ENCODE data around the gene SLC26A8. TPM values are rescaled to one million over a fixed set of nuclear protein-coding genes. Genes with fewer than 3 reads are reported as not detected.

Gene SLC26A8, protein sequence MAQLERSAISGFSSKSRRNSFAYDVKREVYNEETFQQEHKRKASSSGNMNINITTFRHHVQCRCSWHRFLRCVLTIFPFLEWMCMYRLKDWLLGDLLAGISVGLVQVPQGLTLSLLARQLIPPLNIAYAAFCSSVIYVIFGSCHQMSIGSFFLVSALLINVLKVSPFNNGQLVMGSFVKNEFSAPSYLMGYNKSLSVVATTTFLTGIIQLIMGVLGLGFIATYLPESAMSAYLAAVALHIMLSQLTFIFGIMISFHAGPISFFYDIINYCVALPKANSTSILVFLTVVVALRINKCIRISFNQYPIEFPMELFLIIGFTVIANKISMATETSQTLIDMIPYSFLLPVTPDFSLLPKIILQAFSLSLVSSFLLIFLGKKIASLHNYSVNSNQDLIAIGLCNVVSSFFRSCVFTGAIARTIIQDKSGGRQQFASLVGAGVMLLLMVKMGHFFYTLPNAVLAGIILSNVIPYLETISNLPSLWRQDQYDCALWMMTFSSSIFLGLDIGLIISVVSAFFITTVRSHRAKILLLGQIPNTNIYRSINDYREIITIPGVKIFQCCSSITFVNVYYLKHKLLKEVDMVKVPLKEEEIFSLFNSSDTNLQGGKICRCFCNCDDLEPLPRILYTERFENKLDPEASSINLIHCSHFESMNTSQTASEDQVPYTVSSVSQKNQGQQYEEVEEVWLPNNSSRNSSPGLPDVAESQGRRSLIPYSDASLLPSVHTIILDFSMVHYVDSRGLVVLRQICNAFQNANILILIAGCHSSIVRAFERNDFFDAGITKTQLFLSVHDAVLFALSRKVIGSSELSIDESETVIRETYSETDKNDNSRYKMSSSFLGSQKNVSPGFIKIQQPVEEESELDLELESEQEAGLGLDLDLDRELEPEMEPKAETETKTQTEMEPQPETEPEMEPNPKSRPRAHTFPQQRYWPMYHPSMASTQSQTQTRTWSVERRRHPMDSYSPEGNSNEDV
- total RNA-seq (not detected), polyA plus RNA-seq (ENCODE audit: insufficient read depth in 1 of 8, insufficient read length in 8 of 8, low replicate concordance in 1 of 8) (under 1 TPM in 5 of 8 donors, not detected in 3; 0.08 to 0.38 (median 0.16) TPM)
- long read RNA-seq, donor 1: 0 reads
- long read RNA-seq, donor 2: 0 reads
- long read RNA-seq, donor 3: 0 reads
- long read RNA-seq, donor 4: 0 reads
- long read RNA-seq, donor 5: 0 reads
- long read RNA-seq, donor 6: 0 reads
- long read RNA-seq, donor 7, partial matches to known transcripts: 10 of 16 reads
- long read RNA-seq, donor 7, other reads (novel, unspliced or antisense): 6 of 16 reads
- long read RNA-seq, donor 8: 0 reads
- long read RNA-seq, donor 9: 0 reads
- long read RNA-seq, donor 10: 0 reads
- long read RNA-seq, donor 11: 0 reads

DNA sequence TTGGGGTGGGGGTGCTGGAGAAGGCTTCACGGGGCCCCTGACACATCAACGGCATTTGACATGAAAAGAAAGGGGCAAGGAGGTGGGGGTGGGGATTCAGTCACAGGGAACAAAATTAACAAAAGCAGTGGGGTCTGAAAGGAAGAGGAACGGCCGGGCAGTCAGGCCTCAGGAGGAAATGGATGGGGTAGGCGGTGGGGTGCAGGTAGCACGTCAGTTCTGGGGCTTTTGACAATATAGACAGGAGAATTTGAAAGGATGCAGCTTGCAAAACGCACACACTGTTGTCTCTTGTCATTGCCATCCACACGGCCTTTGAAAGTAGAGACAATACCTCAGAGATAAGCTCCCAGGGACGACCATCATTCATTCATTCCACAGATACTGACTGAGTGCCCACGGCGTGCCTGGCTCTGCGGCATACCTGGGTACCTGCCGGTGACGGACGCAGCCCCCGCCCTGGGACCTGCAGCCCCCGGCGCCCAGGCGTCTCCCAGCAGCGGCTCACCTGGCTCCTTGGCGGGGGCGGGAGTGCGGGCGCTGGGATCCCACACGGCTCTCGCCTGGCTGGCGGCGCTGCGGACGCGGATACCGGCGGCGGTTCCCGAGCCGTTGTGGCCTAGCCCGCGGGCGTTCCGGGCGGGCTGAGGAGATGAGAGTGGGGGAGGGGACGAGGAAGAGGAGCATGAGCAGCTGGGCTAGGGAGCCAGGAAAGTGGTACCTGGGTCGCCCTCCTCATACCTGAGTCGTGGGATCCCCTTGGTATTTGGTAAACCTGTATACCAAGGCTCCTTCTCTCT lies at the start of gene SLC26A8:
SLC26A8 (minus strand) TSS at position 646 of the 800 bp plus-strand sequence. CDS start 4,934 bp downstream, outside the sequence.
- Histone ChIP-seq H3K4me1 (ENCODE audit: control insufficient read depth, insufficient read depth, low read length) (no peaks in the 10 kb centered on the region), H3K9me3 (replicated peaks; ENCODE audit: control insufficient read depth, low read depth, low read length) (no peaks in the 10 kb centered on the region), H3K36me3 (ENCODE audit: control insufficient read depth, insufficient read depth, low read length) (no peaks in the 10 kb centered on the region), H3K27me3 (ENCODE audit: control insufficient read depth, insufficient read depth, low read length) (peaks cover 16% of the 10 kb centered on the region), H3K27ac (ENCODE audit: low read length) (no peak within 1 kb of the TSS), H3K4me3 (ENCODE audit: low read length) (no peak within 1 kb of the TSS)
- no peak for DNase-seq
- WGBS (ENCODE audit: insufficient coverage): 13% methylated on average over 44 of the region's 44 CpGs

DNA sequence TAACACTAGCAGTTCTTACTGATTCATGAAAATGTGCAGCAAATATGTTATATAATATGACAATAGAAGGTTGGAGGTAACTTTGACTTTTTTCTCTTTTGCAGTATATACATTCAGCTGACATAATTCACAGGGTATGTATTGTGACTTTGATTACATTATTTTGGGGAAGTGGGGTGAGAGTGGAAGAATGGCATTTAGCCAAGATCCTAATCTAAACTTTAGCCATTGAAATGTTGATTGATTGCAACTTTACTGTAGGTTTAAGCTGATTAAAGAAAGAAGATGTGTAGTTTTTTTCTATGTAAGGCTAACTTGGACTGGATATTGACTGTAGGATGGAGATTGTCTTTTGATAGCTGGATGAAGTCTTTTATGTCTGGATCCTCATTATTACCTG lies 49.1 kb upstream of the SLC26A8 start:
- no peaks in the 10 kb centered on the region for H3K9me3 ChIP-seq (replicated peaks; ENCODE audit: control insufficient read depth, low read depth, low read length)
- no peaks in the 10 kb centered on the region for H3K4me1 ChIP-seq (ENCODE audit: control insufficient read depth, insufficient read depth, low read length)
- no peak overlapping the region for H3K27ac ChIP-seq (ENCODE audit: low read length)
- peaks cover 6% of the 10 kb centered on the region for H3K36me3 ChIP-seq (ENCODE audit: control insufficient read depth, insufficient read depth, low read length)
- DNase-seq: no peak
- no peak overlapping the region for H3K4me3 ChIP-seq (ENCODE audit: low read length)
- H3K27me3 ChIP-seq (ENCODE audit: control insufficient read depth, insufficient read depth, low read length): no peaks in the 10 kb centered on the region

DNA sequence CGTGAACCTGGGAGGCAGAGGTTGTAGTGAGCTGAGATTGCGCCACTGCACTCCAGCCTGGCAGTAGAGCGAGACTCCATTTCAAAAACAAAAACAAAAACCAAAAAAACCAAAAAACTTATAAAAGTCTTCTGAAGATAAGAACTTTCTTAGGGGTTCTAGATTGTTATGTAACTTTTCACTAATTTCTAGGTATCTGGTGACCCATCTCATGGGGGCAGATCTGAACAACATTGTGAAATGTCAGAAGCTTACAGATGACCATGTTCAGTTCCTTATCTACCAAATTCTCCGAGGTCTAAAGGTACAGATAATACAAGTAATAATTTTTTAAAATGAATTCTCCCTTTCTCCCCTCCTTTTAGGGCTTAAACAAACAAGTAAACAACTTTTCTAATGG lies 48.2 kb upstream of the SLC26A8 start:
- DNase-seq: no peak

DNA sequence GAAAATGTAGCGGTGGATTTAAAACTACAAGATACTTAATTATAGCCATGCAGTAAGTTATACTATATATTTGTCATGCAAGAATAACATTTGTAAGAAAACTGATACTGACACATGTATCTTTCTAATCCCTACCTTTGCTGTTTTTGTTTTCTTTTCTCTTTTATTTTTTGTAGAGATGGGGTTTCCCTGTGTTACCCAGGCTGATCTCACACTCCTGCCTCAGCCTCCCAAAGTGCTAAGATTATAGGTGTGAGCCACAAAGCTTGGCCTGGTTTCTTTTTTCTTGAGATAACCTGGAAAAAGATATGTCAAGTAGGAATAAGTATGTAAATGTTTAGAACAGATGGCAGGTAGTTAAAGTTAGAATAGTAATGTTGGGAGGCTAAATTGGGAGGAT lies 47.3 kb upstream of the SLC26A8 start:
- Histone ChIP-seq H3K4me3 (ENCODE audit: low read length) (no peak overlapping the region), H3K27ac (ENCODE audit: low read length) (no peak overlapping the region), H3K9me3 (replicated peaks; ENCODE audit: control insufficient read depth, low read depth, low read length) (no peaks in the 10 kb centered on the region), H3K4me1 (ENCODE audit: control insufficient read depth, insufficient read depth, low read length) (no peaks in the 10 kb centered on the region), H3K36me3 (ENCODE audit: control insufficient read depth, insufficient read depth, low read length) (no peaks in the 10 kb centered on the region), H3K27me3 (ENCODE audit: control insufficient read depth, insufficient read depth, low read length) (no peaks in the 10 kb centered on the region)
- no CpG with 5 or more reads among the region's 1 CpG for WGBS (ENCODE audit: insufficient coverage)
- DNase-seq: no peak

More for the DNA sequence above, 48.2 kb upstream of the SLC26A8 start:
- no peaks in the 10 kb centered on the region for H3K27me3 ChIP-seq (ENCODE audit: control insufficient read depth, insufficient read depth, low read length)
- H3K9me3 ChIP-seq (replicated peaks; ENCODE audit: control insufficient read depth, low read depth, low read length): no peaks in the 10 kb centered on the region
- H3K36me3 ChIP-seq (ENCODE audit: control insufficient read depth, insufficient read depth, low read length): no peaks in the 10 kb centered on the region
- H3K4me1 ChIP-seq (ENCODE audit: control insufficient read depth, insufficient read depth, low read length): no peaks in the 10 kb centered on the region
- H3K4me3 ChIP-seq (ENCODE audit: low read length): no peak overlapping the region
- no peak overlapping the region for H3K27ac ChIP-seq (ENCODE audit: low read length)
- WGBS (ENCODE audit: insufficient coverage): no CpG with 5 or more reads among the region's 4 CpGs

DNA sequence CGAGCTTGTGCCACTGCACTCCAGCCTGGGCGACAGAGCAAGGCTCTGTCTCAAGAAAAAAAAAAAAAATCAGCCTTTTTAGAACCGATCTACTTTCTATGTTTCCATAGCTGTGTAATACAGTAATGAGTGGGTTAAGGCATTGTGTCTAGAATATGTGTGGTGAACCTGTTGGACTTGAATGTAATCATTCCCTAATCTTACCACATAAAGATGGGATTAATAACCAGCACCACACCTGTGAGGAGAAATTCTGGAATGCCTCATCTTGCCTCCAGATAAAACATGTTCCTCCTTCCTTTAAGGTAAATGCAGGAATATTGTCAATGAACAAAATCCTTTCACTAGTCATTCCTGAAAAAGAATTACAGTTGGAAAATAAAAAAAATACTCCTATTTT lies 46.8 kb upstream of the SLC26A8 start:
- Histone ChIP-seq H3K4me3 (ENCODE audit: low read length) (no peak overlapping the region), H3K27me3 (ENCODE audit: control insufficient read depth, insufficient read depth, low read length) (no peaks in the 10 kb centered on the region), H3K36me3 (ENCODE audit: control insufficient read depth, insufficient read depth, low read length) (no peaks in the 10 kb centered on the region), H3K27ac (ENCODE audit: low read length) (no peak overlapping the region), H3K4me1 (ENCODE audit: control insufficient read depth, insufficient read depth, low read length) (no peaks in the 10 kb centered on the region), H3K9me3 (replicated peaks; ENCODE audit: control insufficient read depth, low read depth, low read length) (no peaks in the 10 kb centered on the region)
- DNase-seq: no peak
- no CpG with 5 or more reads among the region's 3 CpGs for WGBS (ENCODE audit: insufficient coverage)

DNA sequence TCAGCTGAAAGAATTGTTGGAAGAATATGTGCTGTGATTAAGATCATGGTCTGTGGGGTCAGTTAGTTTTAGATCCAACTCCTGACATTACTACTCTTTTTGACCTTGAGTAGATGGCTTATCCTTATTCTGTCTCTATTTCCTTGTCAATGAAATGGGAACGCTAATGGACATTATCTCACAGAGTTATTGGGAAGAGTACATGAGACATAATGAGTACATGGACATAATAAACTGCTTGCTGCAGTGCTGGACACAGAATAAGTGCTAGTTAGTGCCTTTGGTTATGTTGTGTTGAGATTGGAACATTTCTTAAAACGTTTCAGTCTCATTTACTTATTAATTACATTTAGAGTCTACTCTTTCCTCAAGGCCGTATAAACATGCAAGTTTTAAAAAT lies 45.8 kb upstream of the SLC26A8 start:
- Histone ChIP-seq H3K4me1 (ENCODE audit: control insufficient read depth, insufficient read depth, low read length) (no peaks in the 10 kb centered on the region), H3K36me3 (ENCODE audit: control insufficient read depth, insufficient read depth, low read length) (no peaks in the 10 kb centered on the region), H3K27ac (ENCODE audit: low read length) (no peak overlapping the region), H3K27me3 (ENCODE audit: control insufficient read depth, insufficient read depth, low read length) (no peaks in the 10 kb centered on the region), H3K9me3 (replicated peaks; ENCODE audit: control insufficient read depth, low read depth, low read length) (no peaks in the 10 kb centered on the region), H3K4me3 (ENCODE audit: low read length) (no peak overlapping the region)
- no CpG with 5 or more reads among the region's 3 CpGs for WGBS (ENCODE audit: insufficient coverage)
- no peak for DNase-seq

DNA sequence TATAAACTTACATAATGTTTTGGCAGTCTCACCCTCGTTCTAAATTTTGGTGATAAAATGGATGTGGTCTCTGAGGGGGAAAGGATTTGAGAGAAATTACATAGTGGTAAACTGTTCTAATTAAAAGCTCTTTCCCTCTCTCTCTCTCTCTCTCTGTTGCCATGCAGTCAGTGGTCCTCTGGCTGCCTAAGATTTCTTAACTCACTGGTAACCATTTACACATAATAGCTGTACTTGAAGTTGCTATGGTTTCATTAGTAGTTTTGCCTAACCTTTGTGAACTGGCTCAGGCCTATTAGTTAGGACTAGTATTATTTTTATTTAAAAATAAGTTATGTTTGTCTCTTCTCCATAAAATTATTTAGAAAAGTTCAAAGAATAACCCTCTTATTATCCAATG lies 45.1 kb upstream of the SLC26A8 start:
- H3K27ac ChIP-seq (ENCODE audit: low read length): no peak overlapping the region
- H3K27me3 ChIP-seq (ENCODE audit: control insufficient read depth, insufficient read depth, low read length): no peaks in the 10 kb centered on the region
- DNase-seq: no peak
- no peaks in the 10 kb centered on the region for H3K4me1 ChIP-seq (ENCODE audit: control insufficient read depth, insufficient read depth, low read length)
- H3K9me3 ChIP-seq (replicated peaks; ENCODE audit: control insufficient read depth, low read depth, low read length): no peaks in the 10 kb centered on the region
- no peak overlapping the region for H3K4me3 ChIP-seq (ENCODE audit: low read length)
- no peaks in the 10 kb centered on the region for H3K36me3 ChIP-seq (ENCODE audit: control insufficient read depth, insufficient read depth, low read length)
- WGBS (ENCODE audit: insufficient coverage): no CpG with 5 or more reads among the region's 1 CpG

DNA sequence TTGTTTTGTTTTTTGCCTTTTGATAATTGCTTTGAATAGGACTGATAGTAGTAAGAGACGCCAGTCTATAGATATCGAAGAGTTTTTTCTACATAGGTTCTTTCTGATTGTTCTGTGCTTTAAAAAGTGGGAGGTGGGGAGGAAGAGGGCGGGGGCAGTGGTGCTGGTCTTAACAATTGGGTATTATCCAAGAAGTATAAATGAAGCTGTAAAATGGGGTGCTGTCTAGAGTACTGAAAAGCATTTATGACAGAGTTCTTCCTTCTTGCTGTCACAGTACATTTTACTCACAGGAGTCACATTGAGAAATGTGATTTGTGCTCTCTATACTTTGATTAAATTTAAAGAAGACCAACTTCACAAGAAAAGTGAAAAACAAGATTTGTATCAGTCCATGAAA lies 44.1 kb upstream of the SLC26A8 start:
- WGBS (ENCODE audit: insufficient coverage): 82% methylated on average over 3 of the region's 3 CpGs
- Histone ChIP-seq H3K27ac (ENCODE audit: low read length) (no peak overlapping the region), H3K36me3 (ENCODE audit: control insufficient read depth, insufficient read depth, low read length) (no peaks in the 10 kb centered on the region), H3K4me3 (ENCODE audit: low read length) (no peak overlapping the region), H3K9me3 (replicated peaks; ENCODE audit: control insufficient read depth, low read depth, low read length) (no peaks in the 10 kb centered on the region), H3K4me1 (ENCODE audit: control insufficient read depth, insufficient read depth, low read length) (no peaks in the 10 kb centered on the region), H3K27me3 (ENCODE audit: control insufficient read depth, insufficient read depth, low read length) (no peaks in the 10 kb centered on the region)
- no peak for DNase-seq

DNA sequence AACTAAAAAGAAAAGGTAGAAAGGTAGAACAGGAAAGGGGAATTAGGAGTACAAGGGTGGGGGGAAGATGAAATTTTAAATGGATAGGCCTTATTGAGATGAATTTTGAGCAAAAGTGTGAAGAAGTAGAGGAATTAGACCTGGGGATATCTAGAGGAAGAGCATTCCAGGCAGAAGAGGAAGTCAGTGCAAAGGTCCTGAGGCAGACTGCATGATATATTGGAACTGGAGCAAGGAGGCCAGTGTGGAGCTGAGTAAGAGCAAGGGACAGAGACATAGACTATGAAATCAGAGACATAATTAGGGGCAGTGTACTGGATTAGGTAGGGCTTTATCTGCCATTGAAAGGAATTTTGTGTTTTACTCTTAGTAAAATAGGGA lies 43.6 kb upstream of the SLC26A8 start:
- H3K9me3 ChIP-seq (replicated peaks; ENCODE audit: control insufficient read depth, low read depth, low read length): no peaks in the 10 kb centered on the region
- no peak for DNase-seq
- H3K4me3 ChIP-seq (ENCODE audit: low read length): no peak overlapping the region
- no peak overlapping the region for H3K27ac ChIP-seq (ENCODE audit: low read length)
- no peaks in the 10 kb centered on the region for H3K36me3 ChIP-seq (ENCODE audit: control insufficient read depth, insufficient read depth, low read length)
- no peaks in the 10 kb centered on the region for H3K4me1 ChIP-seq (ENCODE audit: control insufficient read depth, insufficient read depth, low read length)
- no peaks in the 10 kb centered on the region for H3K27me3 ChIP-seq (ENCODE audit: control insufficient read depth, insufficient read depth, low read length)

Measured in muscle of leg (tissue), 16 donors.